Esophagus mucosa (tissue), 1 donor: Measurements from ENCODE around the gene PRM3. TPM values are rescaled to one million over a fixed set of nuclear protein-coding genes. Genes with fewer than 3 reads are reported as not detected.

ENCODE experiments used
- ATAC-seq: fragments of 200-7000 bp; cut with Tn5 transposase; one replicate; pipeline ENCODE4 v1.9.1; 2020
- total RNA-seq: library from RNA; stranded (reverse); gene quantifications from one replicate; pipeline ENCODE4 v1.2.4, GENCODE V29; 2023
- donor health status: DM: yes; HTN: yes; CAD: no.

PRM3 gene
- total RNA-seq, 1 donor from 2014 or later, result not detected

- ATAC-seq, result peak; percentile 73
Observed at GRCh38 chr16:11224096-11224893, 49.1 kb downstream of the PRM3 start.

Other genes with a start within 250 kb of the PRM3 start
- 2.8 TPM for gene SOCS1, start 17.4 kb downstream of the PRM3 start, total RNA-seq
- gene TNP2, start 4.3 kb downstream of the PRM3 start, total RNA-seq, result not detected
- gene PRM2, start 2.9 kb upstream of the PRM3 start, total RNA-seq, result not detected
- gene PRM1, start 7.7 kb upstream of the PRM3 start, total RNA-seq, result not detected
- gene RMI2, start 71.8 kb upstream of the PRM3 start, total RNA-seq, result 11.0 TPM